HG03378 (cell line): Measurements from ENCODE around the gene PLCH1.

Experiments used
- ATAC-seq: cut with Tn5 transposase; IDR thresholded peaks from one replicate; pipeline ENCODE4 v1.9.1; 2021; ENCODE audit warnings: mild to moderate bottlenecking, moderate library complexity; ENCODE audit not compliant: unreplicated experiment

PLCH1 gene

GRCh38 chr3:155744626-155745324 is at the start of gene PLCH1:
TSS of gene PLCH1 (minus strand) at chr3:155745071. CDS start at chr3:155704224, 40,847 bp downstream.
- no peak for ATAC-seq

GRCh38 chr3:155792532-155792931 is 47.7 kb upstream of the PLCH1 start:
- ATAC-seq = no peak

- no peak for ATAC-seq
Measured at GRCh38 chr3:155791190-155791589, 46.3 kb upstream of the PLCH1 start.

GRCh38 chr3:155790272-155790925 is 45.5 kb upstream of the PLCH1 start:
- no peak for ATAC-seq

GRCh38 chr3:155785662-155786295 is 40.9 kb upstream of the PLCH1 start:
- no peak for ATAC-seq

- ATAC-seq = no peak
Measured at GRCh38 chr3:155782390-155782953, 37.6 kb upstream of the PLCH1 start.

GRCh38 chr3:155780291-155780690 is 35.4 kb upstream of the PLCH1 start:
- ATAC-seq = no peak

GRCh38 chr3:155778462-155778861 is 33.6 kb upstream of the PLCH1 start:
- no peak for ATAC-seq

GRCh38 chr3:155772801-155773200 is 27.9 kb upstream of the PLCH1 start:
- ATAC-seq = no peak

- no peak for ATAC-seq
Measured at GRCh38 chr3:155771126-155771525, 26.3 kb upstream of the PLCH1 start.

- ATAC-seq = no peak
Measured at GRCh38 chr3:155766206-155766605, 21.3 kb upstream of the PLCH1 start.

- ATAC-seq = no peak
Measured at GRCh38 chr3:155763870-155764463, 19.1 kb upstream of the PLCH1 start.

GRCh38 chr3:155760653-155761052 is 15.8 kb upstream of the PLCH1 start:
- no peak for ATAC-seq

GRCh38 chr3:155757577-155757976 is 12.7 kb upstream of the PLCH1 start:
- ATAC-seq = no peak

- ATAC-seq = peak; percentile 67
Measured at GRCh38 chr3:155753038-155753639, 8.3 kb upstream of the PLCH1 start.

GRCh38 chr3:155748611-155749365 is 3.9 kb upstream of the PLCH1 start:
- ATAC-seq = no peak

GRCh38 chr3:155747946-155748290 is 3.0 kb upstream of the PLCH1 start:
- no peak for ATAC-seq

- no peak for ATAC-seq
Measured at GRCh38 chr3:155747286-155747945, 2.5 kb upstream of the PLCH1 start.

- ATAC-seq = no peak
Measured at GRCh38 chr3:155746703-155747102, 1.8 kb upstream of the PLCH1 start.
